ENCODE measurements around the gene CWC22.

DNA sequence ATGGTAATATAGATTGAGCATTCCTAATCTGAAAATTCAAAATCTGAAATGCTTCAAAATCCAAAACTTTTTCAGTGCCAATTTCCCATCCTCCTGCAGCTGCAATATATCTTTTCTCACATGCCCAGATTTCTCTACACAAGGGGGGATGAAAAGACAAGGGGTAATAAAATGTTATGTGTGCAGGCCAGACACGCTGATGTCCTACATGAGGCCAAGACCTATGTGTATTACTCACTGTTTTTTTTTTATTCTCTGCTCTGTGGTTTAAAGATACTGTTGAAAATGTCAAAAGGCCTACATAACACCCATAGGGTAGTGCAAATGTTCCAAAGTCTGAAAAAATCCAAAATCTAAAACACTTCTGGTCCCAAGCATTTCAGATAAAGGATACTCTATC lies 41.2 kb upstream of the CWC22 start:
- TF ChIP-seq, protein P1, sequence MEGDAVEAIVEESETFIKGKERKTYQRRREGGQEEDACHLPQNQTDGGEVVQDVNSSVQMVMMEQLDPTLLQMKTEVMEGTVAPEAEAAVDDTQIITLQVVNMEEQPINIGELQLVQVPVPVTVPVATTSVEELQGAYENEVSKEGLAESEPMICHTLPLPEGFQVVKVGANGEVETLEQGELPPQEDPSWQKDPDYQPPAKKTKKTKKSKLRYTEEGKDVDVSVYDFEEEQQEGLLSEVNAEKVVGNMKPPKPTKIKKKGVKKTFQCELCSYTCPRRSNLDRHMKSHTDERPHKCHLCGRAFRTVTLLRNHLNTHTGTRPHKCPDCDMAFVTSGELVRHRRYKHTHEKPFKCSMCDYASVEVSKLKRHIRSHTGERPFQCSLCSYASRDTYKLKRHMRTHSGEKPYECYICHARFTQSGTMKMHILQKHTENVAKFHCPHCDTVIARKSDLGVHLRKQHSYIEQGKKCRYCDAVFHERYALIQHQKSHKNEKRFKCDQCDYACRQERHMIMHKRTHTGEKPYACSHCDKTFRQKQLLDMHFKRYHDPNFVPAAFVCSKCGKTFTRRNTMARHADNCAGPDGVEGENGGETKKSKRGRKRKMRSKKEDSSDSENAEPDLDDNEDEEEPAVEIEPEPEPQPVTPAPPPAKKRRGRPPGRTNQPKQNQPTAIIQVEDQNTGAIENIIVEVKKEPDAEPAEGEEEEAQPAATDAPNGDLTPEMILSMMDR (conservative IDR thresholded peaks at IDR 0.05), result no peak
- TF ChIP-seq ZFX (IDR thresholded peaks at IDR 0.05), result no peak
